Mesenchymal stem cell (in vitro differentiated cells and primary cell): Measurements from ENCODE around the gene NOL4L.

Experiments used
- DNase-seq: peaks from one replicate; pipeline ENCODE4 v3.0.0-alpha.2; 2013
- H2AFZ ChIP-seq: one replicate; pipeline ENCODE4 v1.6.1; 2013; ENCODE audit warnings: low read depth, mild to moderate bottlenecking, control low read depth, inconsistent platforms, low read length, moderate library complexity
- H2AK5ac ChIP-seq: 2 replicates; pipeline ENCODE4 v1.6.1; 2013; ENCODE audit warnings: low read length, moderate library complexity, mild to moderate bottlenecking, inconsistent platforms; ENCODE audit not compliant: severe bottlenecking
- H2BK120ac ChIP-seq: one replicate; pipeline ENCODE4 v1.6.1; 2013; ENCODE audit warnings: low read depth, mild to moderate bottlenecking, inconsistent platforms, low read length, moderate library complexity
- H2BK12ac ChIP-seq, 2 experiments: one replicate each; pipeline ENCODE4 v1.6.1; 2013; ENCODE audit warnings: inconsistent platforms in 2 of 2, low read length in 2 of 2, mild to moderate bottlenecking in 2 of 2, moderate library complexity in 2 of 2, control low read depth in 1 of 2
- H2BK15ac ChIP-seq: one replicate; pipeline ENCODE4 v1.6.1; 2013; ENCODE audit warnings: mild to moderate bottlenecking, low read depth, inconsistent platforms; ENCODE audit not compliant: poor library complexity, severe bottlenecking
- H2BK5ac ChIP-seq: 2 replicates; pipeline ENCODE4 v1.6.1; 2013; ENCODE audit warnings: low read depth, mild to moderate bottlenecking, low read length, control low read depth, inconsistent platforms; ENCODE audit not compliant: poor library complexity, severe bottlenecking
- H3K14ac ChIP-seq, 2 experiments: one replicate each; pipeline ENCODE4 v1.6.1; 2013; ENCODE audit warnings: inconsistent platforms in 2 of 2, low read length in 2 of 2, control low read depth in 1 of 2, mild to moderate bottlenecking in 1 of 2, moderate library complexity in 1 of 2
- H3K18ac ChIP-seq, 2 experiments: one replicate each; pipeline ENCODE4 v1.6.1; 2013; ENCODE audit warnings: inconsistent platforms in 2 of 2, low read length in 2 of 2, control low read depth in 1 of 2, low read depth in 1 of 2, mild to moderate bottlenecking in 1 of 2
- H3K23ac ChIP-seq, 2 experiments: one replicate each; pipeline ENCODE4 v1.6.1; 2013; ENCODE audit warnings: inconsistent platforms in 2 of 2, low read length in 2 of 2, mild to moderate bottlenecking in 2 of 2, moderate library complexity in 2 of 2, control low read depth in 1 of 2
- H3K27ac ChIP-seq: 2 replicates; pipeline ENCODE4 v1.5.1; 2013; ENCODE audit warnings: mild to moderate bottlenecking, moderate library complexity, low read length, control low read depth, inconsistent platforms; ENCODE audit not compliant: poor library complexity, severe bottlenecking
- H3K27me3 ChIP-seq, 2 experiments: 2 replicates each; pipeline versions ENCODE4 v1.6.1 to v1.7.0; 2013; ENCODE audit warnings: low read length in 2 of 2, mild to moderate bottlenecking in 2 of 2, moderate library complexity in 2 of 2, control low read depth in 1 of 2, inconsistent platforms in 1 of 2; ENCODE audit not compliant: control insufficient read depth in 1 of 2, insufficient read depth in 1 of 2
- H3K36me3 ChIP-seq, 2 experiments: 2 replicates each; pipeline versions ENCODE4 v1.6.1 to v1.7.0; 2013; ENCODE audit warnings: low read length in 2 of 2, control low read depth in 1 of 2, inconsistent platforms in 1 of 2, low read depth in 1 of 2, mild to moderate bottlenecking in 1 of 2; ENCODE audit not compliant: insufficient read depth in 2 of 2, control insufficient read depth in 1 of 2
- H3K4ac ChIP-seq, 2 experiments: one replicate each; pipeline ENCODE4 v1.6.1; 2013; ENCODE audit warnings: inconsistent platforms in 2 of 2, low read length in 2 of 2, mild to moderate bottlenecking in 2 of 2, moderate library complexity in 2 of 2, control low read depth in 1 of 2, low read depth in 1 of 2
- H3K4me1 ChIP-seq: 2 replicates; pipeline ENCODE4 v1.6.1; 2013; ENCODE audit warnings: low read depth, low read length, control low read depth; ENCODE audit not compliant: control insufficient read depth, insufficient read depth
- H3K4me2 ChIP-seq: 2 replicates; pipeline ENCODE4 v1.6.1; 2013; ENCODE audit warnings: low read length, mild to moderate bottlenecking, inconsistent platforms; ENCODE audit not compliant: poor library complexity, severe bottlenecking
- H3K4me3 ChIP-seq, 2 experiments: 2 replicates each; pipeline versions ENCODE4 v1.5.1 to v1.7.0; 2013; ENCODE audit warnings: low read length in 2 of 2, mild to moderate bottlenecking in 2 of 2, control low read depth in 1 of 2, low read depth in 1 of 2; ENCODE audit not compliant: insufficient read depth in 1 of 2
- H3K79me1 ChIP-seq: replicated peaks from 2 replicates; pipeline ENCODE4 v1.6.1; 2013; ENCODE audit warnings: mild to moderate bottlenecking, control low read depth, low read length, inconsistent platforms; ENCODE audit not compliant: poor library complexity, severe bottlenecking
- H3K9ac ChIP-seq: 2 replicates; pipeline ENCODE4 v1.7.0; 2013; ENCODE audit warnings: mild to moderate bottlenecking, low read length, moderate library complexity
- H3K9me3 ChIP-seq: 2 replicates; pipeline ENCODE4 v1.7.0; 2013; ENCODE audit warnings: mild to moderate bottlenecking, low read length; ENCODE audit not compliant: control insufficient read depth
- H4K8ac ChIP-seq: one replicate; pipeline ENCODE4 v1.6.1; 2013; ENCODE audit warnings: inconsistent platforms, mild to moderate bottlenecking, low read length, moderate library complexity
- H4K91ac ChIP-seq: one replicate; pipeline ENCODE4 v1.6.1; 2013; ENCODE audit warnings: mild to moderate bottlenecking, low read length, inconsistent platforms
- WGBS: methylation state at CpG from one replicate; pipeline ENCODE4 v1.1.7; 2013; ENCODE audit warnings: mixed read lengths; 5-methylcytosine and 5-hydroxymethylcytosine counted together

The NOL4L gene

DNA sequence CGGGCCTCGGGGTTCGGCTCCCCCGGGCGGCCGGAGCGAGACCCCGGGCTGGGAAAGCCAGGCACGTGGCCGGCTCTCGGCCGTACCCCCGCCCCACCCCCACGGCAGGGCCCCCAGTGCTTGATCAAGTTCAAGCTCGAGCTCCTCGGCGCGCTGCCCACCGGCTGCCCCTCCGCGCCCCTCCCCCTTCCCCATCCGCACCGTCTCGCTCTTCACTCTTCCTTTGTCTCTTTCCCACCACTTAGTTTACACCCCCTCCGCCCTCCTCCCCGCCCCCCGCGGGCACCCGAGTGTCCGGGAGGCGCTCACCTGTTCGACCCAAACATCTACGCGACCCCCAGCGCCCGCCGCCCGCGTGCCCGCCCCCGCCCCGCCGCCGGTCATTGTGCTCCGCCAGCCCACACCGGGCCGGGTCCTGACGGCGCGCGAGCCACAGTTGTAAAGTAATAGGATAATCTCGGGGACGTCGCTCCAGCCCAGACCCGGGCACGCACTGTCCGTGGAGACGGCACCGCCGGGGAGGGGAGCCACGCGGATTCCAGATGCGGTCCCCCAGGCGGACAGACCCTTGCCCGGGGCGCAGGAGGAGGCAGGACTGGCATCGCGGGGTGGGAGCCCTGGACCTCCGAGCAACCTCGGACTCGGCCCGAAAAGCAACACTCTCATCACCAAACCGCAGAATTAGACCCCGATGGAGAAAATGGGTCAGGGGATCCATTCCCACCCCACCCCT, 100.7 kb downstream of the NOL4L start:
- H3K9ac ChIP-seq: peak overlapping the region; percentile 72
- peak overlapping the region; percentile 58 for H2AFZ ChIP-seq
- peaks cover 21% of the 10 kb centered on the region for H3K4me1 ChIP-seq
- under 1% methylated on average over 49 of the region's 74 CpGs for WGBS
- peak overlapping the region; percentile 92 for H3K27ac ChIP-seq
- peak overlapping the region in 1 of 2 experiments; percentile 98 for H2BK12ac ChIP-seq
- H4K91ac ChIP-seq: peak overlapping the region; percentile 97
- H3K9me3 ChIP-seq: peaks cover 5% of the 10 kb centered on the region
- H3K36me3 ChIP-seq: no peaks in the 10 kb centered on the region
- DNase-seq: peak; percentile 61
- peak overlapping the region; percentile 67 to 94 for H3K14ac ChIP-seq
- H3K18ac ChIP-seq: peak overlapping the region; percentile 90 to 97
- H2AK5ac ChIP-seq: peak overlapping the region; percentile 51
- H3K23ac ChIP-seq: peak overlapping the region; percentile 79 to 90
- peak overlapping the region; percentile 96 for H2BK5ac ChIP-seq
- H2BK120ac ChIP-seq: peak overlapping the region; percentile 96
- peak overlapping the region; percentile 90 to 97 for H3K4ac ChIP-seq
- H3K79me1 ChIP-seq: peaks cover 5% of the 10 kb centered on the region
- H2BK15ac ChIP-seq: peak overlapping the region; percentile 95
- peaks cover 0 to 5% of the 10 kb centered on the region in 2 experiments for H3K27me3 ChIP-seq
- peak overlapping the region; percentile 98 for H3K4me2 ChIP-seq
- peak overlapping the region; percentile 69 to 79 for H3K4me3 ChIP-seq
- H4K8ac ChIP-seq: peak overlapping the region; percentile 95

DNA sequence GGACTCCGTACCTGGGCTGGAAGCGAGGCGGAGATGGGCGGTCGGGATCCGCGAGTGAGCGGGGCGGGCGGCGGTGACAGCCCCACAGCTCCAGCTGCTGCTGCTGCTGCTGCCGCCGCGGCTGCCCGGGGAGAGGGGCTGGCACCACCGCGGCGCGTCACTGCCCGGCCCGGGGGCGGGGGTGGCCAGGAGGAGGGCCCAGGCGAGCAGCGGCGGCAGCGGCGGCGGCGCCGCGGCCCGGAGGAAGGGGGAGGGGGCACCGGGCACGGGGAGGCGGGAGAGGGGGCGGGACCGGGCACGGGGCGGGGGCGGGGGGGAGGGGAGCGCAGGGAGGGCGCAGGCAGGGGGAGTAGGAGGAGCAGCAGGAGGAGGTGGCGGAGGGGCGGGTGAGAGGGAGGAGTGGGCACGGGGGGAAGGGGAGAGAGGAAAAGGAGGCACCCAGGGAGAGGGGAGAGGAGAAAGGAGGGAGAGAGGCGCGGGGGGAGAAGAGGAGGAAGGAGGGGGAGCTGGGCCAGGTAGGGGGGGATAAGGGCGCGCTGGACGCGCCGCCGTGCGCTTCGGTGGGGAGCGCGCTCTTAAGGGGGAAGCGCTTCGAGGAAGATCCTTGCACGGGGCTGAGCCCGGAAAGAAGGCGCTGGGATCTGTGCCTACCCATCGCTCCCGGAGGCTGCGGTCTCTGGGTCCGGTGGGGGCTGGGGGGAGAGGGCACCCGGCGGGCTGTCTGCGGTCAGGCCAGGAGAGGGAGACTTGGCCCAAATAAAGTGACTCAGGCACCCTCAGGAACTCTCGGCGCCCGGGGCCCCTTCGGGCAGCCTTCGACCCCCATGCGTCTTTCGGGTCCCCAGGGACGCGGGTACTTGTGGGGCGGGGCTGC, 101.5 kb downstream of the NOL4L start:
- Histone ChIP-seq H3K79me1 (peaks cover 5% of the 10 kb centered on the region), H3K23ac (peak overlapping the region in 1 of 2 experiments; percentile 87), H3K4me2 (peak overlapping the region; percentile 98), H2BK120ac (peak overlapping the region; percentile 96), H3K9me3 (peaks cover 5% of the 10 kb centered on the region), H2BK12ac (peak overlapping the region in 1 of 2 experiments; percentile 88), H2BK5ac (peak overlapping the region; percentile 78), H3K4ac (peak overlapping the region; percentile 5 to 92), H3K27me3 (peaks cover 0 to 5% of the 10 kb centered on the region in 2 experiments), H2AK5ac (no peak overlapping the region), H2BK15ac (peak overlapping the region; percentile 84), H4K8ac (peak overlapping the region; percentile 16), H3K4me1 (peaks cover 26% of the 10 kb centered on the region), H3K36me3 (no peaks in the 10 kb centered on the region), H3K9ac (peak overlapping the region; percentile 58), H3K27ac (peak overlapping the region; percentile 90), H2AFZ (peak overlapping the region; percentile 59), H3K4me3 (peak overlapping the region; percentile 78 to 83), H3K14ac (peak overlapping the region; percentile 65 to 89), H4K91ac (peak overlapping the region; percentile 87), H3K18ac (peak overlapping the region; percentile 90 to 95)
- DNase-seq: peak; percentile 86
- 1% methylated on average over 38 of the region's 79 CpGs for WGBS

DNA sequence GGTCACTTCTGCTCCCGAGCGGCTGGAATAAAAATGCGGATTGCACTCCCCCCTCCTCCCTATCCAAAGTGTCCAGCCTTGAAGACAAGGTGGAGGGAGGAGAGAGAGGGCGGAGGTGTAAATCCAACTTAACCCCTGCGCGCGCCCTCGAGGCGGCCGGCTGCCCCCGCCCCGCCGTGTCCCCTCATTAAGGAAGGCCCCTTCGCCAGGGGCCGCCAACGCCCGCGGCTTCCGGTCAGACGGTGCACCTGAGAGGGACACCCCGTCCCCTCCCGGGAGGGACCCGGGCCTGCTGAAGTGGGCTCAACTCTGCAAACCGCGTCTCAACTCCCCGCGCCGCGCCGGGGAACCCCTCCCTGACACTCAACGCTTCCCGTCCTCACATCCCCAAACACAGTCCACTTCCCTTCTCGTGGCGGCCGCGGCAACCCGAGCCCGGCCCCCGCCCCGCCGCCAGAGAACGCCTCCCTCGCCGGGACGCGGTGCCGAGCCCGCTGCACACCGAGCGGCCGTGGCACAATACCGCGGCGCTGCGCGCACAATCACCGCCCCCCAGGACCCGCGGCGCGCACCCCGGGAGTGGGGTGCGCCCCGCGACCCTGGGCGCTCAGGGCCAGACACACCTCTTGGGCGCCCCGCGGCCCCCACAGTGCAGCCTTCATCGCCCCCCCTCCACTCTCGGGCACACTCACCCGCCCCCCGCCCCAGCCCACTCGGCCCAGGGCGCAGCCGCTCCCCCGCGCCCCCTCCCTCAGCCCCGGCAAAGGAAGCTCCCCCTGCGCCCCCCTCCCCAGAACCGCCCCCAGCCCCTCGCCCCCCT, 102.5 kb downstream of the NOL4L start:
- Histone ChIP-seq H2AK5ac (no peak overlapping the region), H3K4me3 (peak overlapping the region; percentile 80 to 83), H3K4ac (peak overlapping the region in 1 of 2 experiments; percentile 71), H4K8ac (no peak overlapping the region), H3K18ac (peak overlapping the region; percentile 89 to 92), H2BK12ac (peak overlapping the region in 1 of 2 experiments; percentile 32), H3K9me3 (no peaks in the 10 kb centered on the region), H4K91ac (peak overlapping the region; percentile 70), H2BK120ac (peak overlapping the region; percentile 96), H3K9ac (peak overlapping the region; percentile 66), H3K27ac (peak overlapping the region; percentile 75), H3K27me3 (peaks cover 0 to 4% of the 10 kb centered on the region in 2 experiments), H3K79me1 (peaks cover 5% of the 10 kb centered on the region), H2BK5ac (peak overlapping the region; percentile 58), H3K23ac (peak overlapping the region in 1 of 2 experiments; percentile 86), H2BK15ac (peak overlapping the region; percentile 60), H2AFZ (no peak overlapping the region), H3K4me2 (peak overlapping the region; percentile 73), H3K14ac (peak overlapping the region; percentile 48 to 65), H3K4me1 (peaks cover 33% of the 10 kb centered on the region), H3K36me3 (no peaks in the 10 kb centered on the region)
- WGBS: under 1% methylated on average over 40 of the region's 82 CpGs
- DNase-seq: peak; percentile 53
